ENCODE measurements around the gene SLC51B. TPM values are rescaled to one million over a fixed set of nuclear protein-coding genes. Genes with fewer than 3 reads are reported as not detected.

The SLC51B gene
- total and polyA plus RNA-seq, 2 of the 4 experiments (the other 2 are of a cell fraction): not detected

- H3K36me3 ChIP-seq (ENCODE audit: control insufficient read depth, insufficient read depth, low read length): no peaks in the 10 kb centered on the region
- H2BK5ac ChIP-seq (ENCODE audit: low read depth, low read length, poor library complexity, severe bottlenecking): no peak overlapping the region
- intact Hi-C loops (cut with micrococcal nuclease) (no loop called here), dilution Hi-C loops (cut with HindIII; ENCODE audit: low sequenced_read_pairs, unreplicated experiment) (no loop called here), in situ Hi-C loops (cut with MboI; ENCODE audit: low sequenced_read_pairs) (no loop called here)
- no peak overlapping the region for H4K5ac ChIP-seq (ENCODE audit: low read depth, low read length)
- H4K91ac ChIP-seq (ENCODE audit: insufficient read depth, low read depth, low read length): no peak overlapping the region
- H2BK15ac ChIP-seq (ENCODE audit: low read depth, low read length): 0 out of 3 replicates have a peak overlapping the region, but pooled peaks have one; percentile 92
- no peak overlapping the region for H3K18ac ChIP-seq (ENCODE audit: low read depth, low read length)
- WGBS, 2 experiments (ENCODE audit: extremely low coverage in 2 of 2, insufficient read length in 1 of 2): no CpG with 5 or more reads among the region's 2 CpGs
- H3K4me3 ChIP-seq (ENCODE audit: insufficient read depth, low read depth, low read length): no peak overlapping the region
- no peak overlapping the region for H2BK20ac ChIP-seq (ENCODE audit: low read depth, low read length)
- H4K8ac ChIP-seq (ENCODE audit: low read depth in 2 of 2, low read length in 2 of 2): no peak overlapping the region
- peaks cover 12% of the 10 kb centered on the region for H3K9me1 ChIP-seq (ENCODE audit: insufficient read depth, low read length)
- no peak overlapping the region for H3K4me2 ChIP-seq (ENCODE audit: low read depth, low read length)
- no peak overlapping the region for H3K27ac ChIP-seq (ENCODE audit: insufficient read depth, low read length)
- no peak overlapping the region for H2AK5ac ChIP-seq (ENCODE audit: low read depth, low read length)
- no peak for TF ChIP-seq RCOR1 (IDR thresholded peaks at IDR 0.05; ENCODE audit: insufficient replicate concordance, low read length)
- no peak for TF ChIP-seq FOS (IDR thresholded peaks at IDR 0.05; ENCODE audit: low read depth, low read length)
- TF ChIP-seq MXI1 (IDR thresholded peaks at IDR 0.05; ENCODE audit: borderline replicate concordance, low read depth, low read length): no peak
- TF ChIP-seq MAZ (IDR thresholded peaks at IDR 0.05; ENCODE audit: borderline replicate concordance, low read depth, low read length): no peak
- no peak for TF ChIP-seq CTCF (conservative IDR thresholded peaks at IDR 0.05; ENCODE audit: low read depth, low read length)
- no peak for TF ChIP-seq USF2 (IDR thresholded peaks at IDR 0.05; ENCODE audit: low read depth, low read length)
- no peak for TF ChIP-seq POLR2A (IDR thresholded peaks at IDR 0.05; ENCODE audit: low read depth, low read length)
- TF ChIP-seq RAD21 (IDR thresholded peaks at IDR 0.05; ENCODE audit: low read length): no peak
- TF ChIP-seq MAFK (IDR thresholded peaks at IDR 0.05; ENCODE audit: low read depth, low read length): no peak
- TF ChIP-seq BHLHE40 (IDR thresholded peaks at IDR 0.05; ENCODE audit: low read depth, low read length): no peak
- TF ChIP-seq CHD1 (IDR thresholded peaks at IDR 0.05; ENCODE audit: low read depth, low read length): no peak
- TF ChIP-seq SMC3 (IDR thresholded peaks at IDR 0.05; ENCODE audit: low read depth, low read length): no peak
- no peak for TF ChIP-seq CEBPB (IDR thresholded peaks at IDR 0.05; ENCODE audit: low read depth, low read length)
- H2AFZ ChIP-seq (replicated peaks; ENCODE audit: low read length, poor library complexity): no peak overlapping the region
- no peaks in the 10 kb centered on the region for H3K27me3 ChIP-seq (ENCODE audit: control insufficient read depth, insufficient read depth, low read length)
- BruUV-seq (replicated peaks): no TSS peak
- no peak overlapping the region for H3K56ac ChIP-seq (ENCODE audit: extremely low read depth, insufficient read depth, low read length)
- ATAC-seq (ENCODE audit: low read depth) (no peak), DNase-seq (no peak)
- POLR2A ChIA-PET (ENCODE audit: unreplicated experiment): no interaction called here
- H3K79me1 ChIP-seq (ENCODE audit: low read depth in 1 of 2, low read length in 2 of 2): no peaks in the 10 kb centered on the region
- H3K4me1 ChIP-seq (ENCODE audit: control insufficient read depth, insufficient read depth, low read length): peaks cover 16% of the 10 kb centered on the region
- H2BK120ac ChIP-seq (ENCODE audit: low read depth, low read length): no peak overlapping the region
- no peaks in the 10 kb centered on the region for H4K20me1 ChIP-seq (ENCODE audit: insufficient read depth, low read length)
- no peak overlapping the region for H2AK9ac ChIP-seq (replicated peaks; ENCODE audit: low read depth, low read length, poor library complexity)
- H3K23ac ChIP-seq (ENCODE audit: low read depth, low read length): no peak overlapping the region
- CTCF ChIA-PET: interaction anchor here (1.3 kb wide), 1 partner anchor 41 kb away, joined by 6 read pairs; no protein-coding TSS in a partner anchor
- H3K9ac ChIP-seq (ENCODE audit: low read depth, low read length): no peak overlapping the region
- H3K9me3 ChIP-seq (ENCODE audit: control insufficient read depth, insufficient read depth, low read length): no peaks in the 10 kb centered on the region
- H3K4ac ChIP-seq (ENCODE audit: low read depth, low read length): no peak overlapping the region
- no peak overlapping the region for H3K14ac ChIP-seq (replicated peaks; ENCODE audit: low read depth, low read length)
Measured at GRCh38 chr15:65041787-65042186, 3.4 kb upstream of the SLC51B start.

Measured in IMR-90 (cell line).